NCI-H1105 (cell line): ENCODE data around the gene SEC23B.

ENCODE experiments used
- DNase-seq: peaks from one replicate; lab custom pipeline; 2025; lab: John Stamatoyannopoulos, UW

SEC23B gene

GRCh38 chr20:18588574-18588933 lies 80.8 kb downstream of the SEC23B start:
- DNase-seq: no peak

GRCh38 chr20:18589941-18590674 lies 82.4 kb downstream of the SEC23B start:
- no peak for DNase-seq

- no peak for DNase-seq
Measured at GRCh38 chr20:18596270-18596669, 88.5 kb downstream of the SEC23B start.

- no peak for DNase-seq
Measured at GRCh38 chr20:18609741-18610140, 102.0 kb downstream of the SEC23B start.
